HEK293 (cell line): ENCODE measurements around the gene GNB1L.

Experiments
- CTCF ChIA-PET: fragments of 350-600 bp; formaldehyde crosslinking; extraction: SDS; loops from one replicate; lab custom pipeline; 2021; ENCODE audit warnings: antibody characterized with exemption; lab: Yijun Ruan, JAX
- POLR2A ChIA-PET: fragments of 300-600 bp; formaldehyde crosslinking; extraction: SDS; loops from one replicate; lab custom pipeline; 2020; ENCODE audit warnings: antibody characterized with exemption, inconsistent platforms; lab: Yijun Ruan, JAX
- H3K27ac ChIP-seq: fragments of 200-500 bp; sonication (Bioruptor generic); 2 replicates; pipeline ENCODE4 v1.5.1; 2014; ENCODE audit warnings: low read depth, low read length, control low read depth, inconsistent platforms; ENCODE audit errors: extremely low read depth
- H3K36me3 ChIP-seq, 2 experiments: fragments of 200-500 bp in 1 of 2; sonication (Bioruptor generic) in 1 of 2; 1 replicate in 1 of 2; 2 replicates in 1 of 2; pipeline ENCODE4 v1.5.1; 2014 to 2017; ENCODE audit warnings: inconsistent platforms in 2 of 2, low read length in 2 of 2; ENCODE audit not compliant: control insufficient read depth in 2 of 2, insufficient read depth in 1 of 2
- H3K4me1 ChIP-seq: fragments of 200-500 bp; sonication (Bioruptor generic); 2 replicates; pipeline ENCODE4 v1.5.1; 2014; ENCODE audit warnings: mild to moderate bottlenecking, low read length, inconsistent platforms; ENCODE audit not compliant: control insufficient read depth, insufficient read depth
- H3K4me3 ChIP-seq: 2 replicates; pipeline ENCODE4 v1.5.1; 2011; ENCODE audit warnings: low read depth, mild to moderate bottlenecking, control low read depth, low read length, moderate library complexity
- H3K9me3 ChIP-seq: fragments of 200-500 bp; sonication (Bioruptor generic); 2 replicates; pipeline ENCODE4 v1.5.1; 2014; ENCODE audit warnings: low read depth, low read length, inconsistent platforms; ENCODE audit not compliant: control insufficient read depth, insufficient read depth
- GLI4 ChIP-seq: fragments of 450-650 bp; formaldehyde crosslinking; IDR thresholded peaks from 2 replicates; pipeline ENCODE4 v1.5.1; 2016; ENCODE audit warnings: missing biosample characterization, missing genetic modification characterization
- HOXC10 ChIP-seq: sonication (generic); formaldehyde crosslinking; IDR thresholded peaks from 2 replicates; pipeline ENCODE4 v1.8.1; 2023; ENCODE audit warnings: mild to moderate bottlenecking, missing genetic modification reagents
- KLF8 ChIP-seq: fragments of 450-650 bp; formaldehyde crosslinking; IDR thresholded peaks from 2 replicates; pipeline ENCODE4 v1.5.1; 2016; ENCODE audit warnings: missing biosample characterization, missing genetic modification characterization
- SCRT1 ChIP-seq: fragments of 450-650 bp; formaldehyde crosslinking; IDR thresholded peaks from 2 replicates; pipeline ENCODE4 v1.5.1; 2016; ENCODE audit warnings: missing biosample characterization, missing genetic modification characterization, borderline replicate concordance
- SP2 ChIP-seq: fragments of 450-650 bp; formaldehyde crosslinking; IDR thresholded peaks from 2 replicates; pipeline ENCODE4 v1.5.1; 2016; ENCODE audit warnings: missing biosample characterization, missing genetic modification characterization
- ZBTB48 ChIP-seq: fragments of 450-650 bp; formaldehyde crosslinking; IDR thresholded peaks from 2 replicates; pipeline ENCODE4 v1.5.1; 2016; ENCODE audit warnings: missing biosample characterization, missing genetic modification characterization
- ZBTB6 ChIP-seq: fragments of 450-650 bp; formaldehyde crosslinking; IDR thresholded peaks from 2 replicates; pipeline ENCODE4 v1.5.1; 2017; ENCODE audit warnings: missing biosample characterization, missing genetic modification characterization
- ZFP69B ChIP-seq: fragments of 450-650 bp; formaldehyde crosslinking; IDR thresholded peaks from 2 replicates; pipeline ENCODE4 v1.5.1; 2016; ENCODE audit warnings: missing biosample characterization, missing genetic modification characterization
- ZNF16 ChIP-seq: fragments of 450-650 bp; formaldehyde crosslinking; IDR thresholded peaks from 2 replicates; pipeline ENCODE4 v1.5.1; 2016; ENCODE audit warnings: low read depth, missing biosample characterization, missing genetic modification characterization
- ZNF19 ChIP-seq: fragments of 450-650 bp; formaldehyde crosslinking; IDR thresholded peaks from 2 replicates; pipeline ENCODE4; 2016; ENCODE audit warnings: missing biosample characterization, missing genetic modification characterization, low read depth
- ZNF248 ChIP-seq: fragments of 450-650 bp; formaldehyde crosslinking; IDR thresholded peaks from 2 replicates; pipeline ENCODE4 v1.5.1; 2017; ENCODE audit warnings: missing biosample characterization, missing genetic modification characterization
- ZNF280C ChIP-seq: fragments of 450-650 bp; formaldehyde crosslinking; IDR thresholded peaks from 2 replicates; pipeline ENCODE4 v1.5.1; 2016; ENCODE audit warnings: missing biosample characterization, missing genetic modification characterization
- ZNF292 ChIP-seq: fragments of 450-650 bp; formaldehyde crosslinking; IDR thresholded peaks from 2 replicates; pipeline ENCODE4 v1.5.1; 2016; ENCODE audit warnings: low read depth, missing biosample characterization, missing genetic modification characterization, borderline replicate concordance
- ZNF555 ChIP-seq: fragments of 450-650 bp; formaldehyde crosslinking; conservative IDR thresholded peaks from 2 replicates; pipeline ENCODE4 v1.5.1; 2017; ENCODE audit warnings: missing biosample characterization, mild to moderate bottlenecking, missing genetic modification characterization, inconsistent platforms
- ZNF580 ChIP-seq: fragments of 450-650 bp; formaldehyde crosslinking; IDR thresholded peaks from 2 replicates; pipeline ENCODE4 v1.5.1; 2016; ENCODE audit warnings: missing biosample characterization, missing genetic modification characterization
- ZNF596 ChIP-seq: fragments of 450-650 bp; IDR thresholded peaks from 2 replicates; pipeline ENCODE4 v1.5.0; 2018; ENCODE audit warnings: missing biosample characterization, mild to moderate bottlenecking, missing genetic modification characterization, moderate library complexity
- ZNF704 ChIP-seq: fragments of 450-650 bp; formaldehyde crosslinking; IDR thresholded peaks from 2 replicates; pipeline ENCODE4 v1.5.1; 2016; ENCODE audit warnings: missing biosample characterization, missing genetic modification characterization
- ZNF791 ChIP-seq: fragments of 450-650 bp; formaldehyde crosslinking; IDR thresholded peaks from 2 replicates; pipeline ENCODE4 v1.5.1; 2016; ENCODE audit warnings: missing biosample characterization, missing genetic modification characterization
- ZNF830 ChIP-seq: fragments of 450-650 bp; IDR thresholded peaks from 2 replicates; pipeline ENCODE4 v1.5.0; 2018; ENCODE audit warnings: missing biosample characterization, missing genetic modification characterization, low read depth, mild to moderate bottlenecking, moderate library complexity
- ZSCAN16 ChIP-seq: fragments of 450-650 bp; formaldehyde crosslinking; IDR thresholded peaks from 2 replicates; pipeline ENCODE4 v1.5.1; 2016; ENCODE audit warnings: missing biosample characterization, missing genetic modification characterization
- TF ChIP-seq, protein P1 (sequence below): fragments of 450-650 bp; formaldehyde crosslinking; conservative IDR thresholded peaks from 2 replicates; pipeline ENCODE4 v1.5.1; 2016; ENCODE audit warnings: low read depth, missing biosample characterization, missing genetic modification characterization
- TF ChIP-seq, protein P2 (sequence below): fragments of 450-650 bp; formaldehyde crosslinking; IDR thresholded peaks from 2 replicates; pipeline ENCODE4 v1.5.1; 2017; ENCODE audit warnings: missing biosample characterization, missing genetic modification characterization

Gene GNB1L

DNA sequence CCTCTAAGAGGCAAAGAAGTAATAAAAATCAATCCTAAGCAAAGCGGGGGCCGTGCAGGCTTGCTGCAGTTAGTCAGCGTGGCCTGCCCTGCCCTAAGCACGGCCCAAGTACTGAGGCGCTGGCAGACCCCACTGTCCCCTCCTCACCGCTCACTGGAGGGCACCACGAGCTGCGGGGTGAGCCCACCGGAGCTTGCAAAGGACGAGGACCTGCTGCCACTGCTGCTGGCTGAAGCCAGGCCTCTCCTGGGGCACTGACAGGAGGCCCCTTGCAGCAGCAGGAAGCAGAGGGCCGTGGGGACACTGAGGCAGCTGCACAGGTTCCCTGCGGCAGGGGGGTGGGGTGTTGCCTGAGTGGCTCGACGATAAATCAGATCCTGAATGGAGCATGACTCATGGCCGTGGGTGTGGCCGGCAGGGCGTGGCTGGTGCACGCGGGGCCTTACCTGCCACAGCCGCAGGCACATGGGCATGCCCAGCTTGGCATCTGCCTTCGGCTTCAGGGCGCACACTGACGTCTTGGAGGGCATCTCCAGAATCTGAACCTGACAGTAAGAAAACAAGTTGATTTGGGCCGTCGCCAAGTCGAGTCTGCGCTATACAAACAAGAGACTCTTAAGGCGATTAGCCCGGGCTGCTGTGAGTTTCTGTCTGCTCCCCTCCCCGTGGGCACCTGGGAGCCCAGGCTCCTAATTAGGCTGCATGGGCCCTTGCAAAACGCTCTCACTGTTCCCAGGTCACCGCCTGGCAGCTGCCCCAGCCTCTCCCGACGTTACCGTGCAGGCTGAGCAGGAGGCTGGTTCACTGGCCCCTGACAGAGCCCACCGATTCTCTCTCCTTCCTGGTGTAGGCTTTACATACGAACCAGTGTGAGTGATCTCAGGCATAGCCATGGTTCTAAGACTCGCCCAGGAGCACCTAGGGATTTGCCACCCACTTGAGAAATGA lies 48.2 kb downstream of the GNB1L start (continued):
- TF ChIP-seq ZNF704 (tag by site-specific recombination) (no peak), ZNF596 (no peak)

GRCh38 chr22:19805821-19806212 lies 48.9 kb downstream of the GNB1L start:
- ChIA-PET POLR2A (interaction anchor here (3.0 kb wide), 1 partner anchor 49 kb away, joined by 12 read pairs; the partner anchor contains the start of genes GNB1L and RTL10), CTCF (interaction anchor here (1.1 to 1.5 kb wide), 3 partner anchors 11 to 76 kb away, joined by 4 to 8 read pairs (median 5); no protein-coding TSS in a partner anchor)
- TF ChIP-seq ZNF830 (tag by site-specific recombination) (no peak), GLI4 (tag by site-specific recombination) (no peak), ZNF580 (tag by site-specific recombination) (no peak), ZNF248 (tag by site-specific recombination) (no peak), ZFP69B (tag by site-specific recombination) (no peak), SCRT1 (tag by site-specific recombination) (no peak), ZBTB48 (tag by site-specific recombination) (no peak), ZNF292 (no peak), ZNF280C (tag by site-specific recombination) (no peak), ZNF19 (no peak), ZNF555 (tag by site-specific recombination) (no peak), ZNF791 (tag by site-specific recombination) (no peak), ZSCAN16 (no peak), HOXC10 (CRISPR knock-in tag) (no peak), SP2 (tag by site-specific recombination) (no peak), ZBTB6 (tag by site-specific recombination) (no peak), KLF8 (tag by site-specific recombination) (no peak), ZNF16 (tag by site-specific recombination) (no peak)
- TF ChIP-seq, protein P1, sequence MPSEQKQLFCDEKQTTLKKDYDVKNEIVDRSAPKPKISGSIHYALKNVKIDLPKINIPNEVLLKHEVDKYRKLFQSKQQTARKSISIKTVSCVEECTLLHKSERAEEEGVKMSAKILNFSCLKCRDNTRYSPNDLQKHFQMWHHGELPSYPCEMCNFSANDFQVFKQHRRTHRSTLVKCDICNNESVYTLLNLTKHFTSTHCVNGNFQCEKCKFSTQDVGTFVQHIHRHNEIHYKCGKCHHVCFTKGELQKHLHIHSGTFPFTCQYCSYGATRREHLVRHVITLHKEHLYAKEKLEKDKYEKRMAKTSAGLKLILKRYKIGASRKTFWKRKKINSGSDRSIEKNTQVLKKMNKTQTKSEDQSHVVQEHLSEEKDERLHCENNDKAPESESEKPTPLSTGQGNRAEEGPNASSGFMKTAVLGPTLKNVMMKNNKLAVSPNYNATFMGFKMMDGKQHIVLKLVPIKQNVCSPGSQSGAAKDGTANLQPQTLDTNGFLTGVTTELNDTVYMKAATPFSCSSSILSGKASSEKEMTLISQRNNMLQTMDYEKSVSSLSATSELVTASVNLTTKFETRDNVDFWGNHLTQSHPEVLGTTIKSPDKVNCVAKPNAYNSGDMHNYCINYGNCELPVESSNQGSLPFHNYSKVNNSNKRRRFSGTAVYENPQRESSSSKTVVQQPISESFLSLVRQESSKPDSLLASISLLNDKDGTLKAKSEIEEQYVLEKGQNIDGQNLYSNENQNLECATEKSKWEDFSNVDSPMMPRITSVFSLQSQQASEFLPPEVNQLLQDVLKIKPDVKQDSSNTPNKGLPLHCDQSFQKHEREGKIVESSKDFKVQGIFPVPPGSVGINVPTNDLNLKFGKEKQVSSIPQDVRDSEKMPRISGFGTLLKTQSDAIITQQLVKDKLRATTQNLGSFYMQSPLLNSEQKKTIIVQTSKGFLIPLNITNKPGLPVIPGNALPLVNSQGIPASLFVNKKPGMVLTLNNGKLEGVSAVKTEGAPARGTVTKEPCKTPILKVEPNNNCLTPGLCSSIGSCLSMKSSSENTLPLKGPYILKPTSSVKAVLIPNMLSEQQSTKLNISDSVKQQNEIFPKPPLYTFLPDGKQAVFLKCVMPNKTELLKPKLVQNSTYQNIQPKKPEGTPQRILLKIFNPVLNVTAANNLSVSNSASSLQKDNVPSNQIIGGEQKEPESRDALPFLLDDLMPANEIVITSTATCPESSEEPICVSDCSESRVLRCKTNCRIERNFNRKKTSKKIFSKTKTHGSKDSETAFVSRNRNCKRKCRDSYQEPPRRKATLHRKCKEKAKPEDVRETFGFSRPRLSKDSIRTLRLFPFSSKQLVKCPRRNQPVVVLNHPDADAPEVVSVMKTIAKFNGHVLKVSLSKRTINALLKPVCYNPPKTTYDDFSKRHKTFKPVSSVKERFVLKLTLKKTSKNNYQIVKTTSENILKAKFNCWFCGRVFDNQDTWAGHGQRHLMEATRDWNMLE (tag by site-specific recombination) = no peak
- TF ChIP-seq, protein P2, sequence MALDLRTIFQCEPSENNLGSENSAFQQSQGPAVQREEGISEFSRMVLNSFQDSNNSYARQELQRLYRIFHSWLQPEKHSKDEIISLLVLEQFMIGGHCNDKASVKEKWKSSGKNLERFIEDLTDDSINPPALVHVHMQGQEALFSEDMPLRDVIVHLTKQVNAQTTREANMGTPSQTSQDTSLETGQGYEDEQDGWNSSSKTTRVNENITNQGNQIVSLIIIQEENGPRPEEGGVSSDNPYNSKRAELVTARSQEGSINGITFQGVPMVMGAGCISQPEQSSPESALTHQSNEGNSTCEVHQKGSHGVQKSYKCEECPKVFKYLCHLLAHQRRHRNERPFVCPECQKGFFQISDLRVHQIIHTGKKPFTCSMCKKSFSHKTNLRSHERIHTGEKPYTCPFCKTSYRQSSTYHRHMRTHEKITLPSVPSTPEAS = no peak
- Histone ChIP-seq H3K9me3 (no peaks in the 10 kb centered on the region), H3K4me1 (peaks cover 3% of the 10 kb centered on the region), H3K36me3 (peaks cover 0 to 17% of the 10 kb centered on the region in 2 experiments; a peak in 1 of 3 replicates), H3K4me3 (no peak overlapping the region), H3K27ac (no peak overlapping the region)
